Measurements from ENCODE around the gene DLK1. TPM values are rescaled to one million over a fixed set of nuclear protein-coding genes. Genes with fewer than 3 reads are reported as not detected.

Gene DLK1
- total and polyA plus RNA-seq, 2 of the 13 experiments (the other 11 are each of a cell fraction or from before 2014, with no cell fraction given) = 95.5 to 312 TPM

DNA sequence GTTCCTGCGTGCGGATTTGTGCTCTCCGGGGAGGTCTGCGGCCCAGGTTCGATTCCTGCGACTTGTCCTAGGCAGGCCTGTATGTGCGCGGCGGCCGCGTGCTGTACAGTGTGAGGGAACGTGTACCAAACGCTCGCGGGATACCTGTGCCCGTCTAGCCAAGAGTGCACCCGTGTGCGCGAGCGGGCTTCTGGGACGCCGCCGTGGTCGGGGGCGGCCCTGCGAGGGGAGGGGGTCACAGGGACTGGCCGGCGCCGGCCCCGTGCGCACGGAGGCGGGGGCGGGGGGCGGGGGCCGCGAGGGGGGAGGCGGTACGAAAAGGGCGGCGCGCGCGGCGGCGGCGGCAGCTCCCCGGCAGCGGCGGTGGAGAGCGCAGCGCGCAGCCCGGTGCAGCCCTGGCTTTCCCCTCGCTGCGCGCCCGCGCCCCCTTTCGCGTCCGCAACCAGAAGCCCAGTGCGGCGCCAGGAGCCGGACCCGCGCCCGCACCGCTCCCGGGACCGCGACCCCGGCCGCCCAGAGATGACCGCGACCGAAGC lies at the start of gene DLK1 (continued):
- no peak for TF ChIP-seq MBNL3 (CRISPR knock-in tag; conservative IDR thresholded peaks at IDR 0.05)
- TF ChIP-seq, protein P1, sequence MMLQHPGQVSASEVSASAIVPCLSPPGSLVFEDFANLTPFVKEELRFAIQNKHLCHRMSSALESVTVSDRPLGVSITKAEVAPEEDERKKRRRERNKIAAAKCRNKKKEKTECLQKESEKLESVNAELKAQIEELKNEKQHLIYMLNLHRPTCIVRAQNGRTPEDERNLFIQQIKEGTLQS (CRISPR knock-in tag; IDR thresholded peaks at IDR 0.05) = no peak
- 0 out of 2 replicates have a peak, but pooled peaks have one; percentile 26 for TF ChIP-seq ZNF232 (CRISPR knock-in tag; IDR thresholded peaks at IDR 0.05; ENCODE audit: borderline replicate concordance)
- no peak for TF ChIP-seq ISX (CRISPR knock-in tag; conservative IDR thresholded peaks at IDR 0.05)
- no peak for TF ChIP-seq ZNF317 (CRISPR knock-in tag; IDR thresholded peaks at IDR 0.05)
- TF ChIP-seq ZNF577 (CRISPR knock-in tag; IDR thresholded peaks at IDR 0.05; ENCODE audit: borderline replicate concordance, low read depth) = no peak
- TF ChIP-seq, protein P2, sequence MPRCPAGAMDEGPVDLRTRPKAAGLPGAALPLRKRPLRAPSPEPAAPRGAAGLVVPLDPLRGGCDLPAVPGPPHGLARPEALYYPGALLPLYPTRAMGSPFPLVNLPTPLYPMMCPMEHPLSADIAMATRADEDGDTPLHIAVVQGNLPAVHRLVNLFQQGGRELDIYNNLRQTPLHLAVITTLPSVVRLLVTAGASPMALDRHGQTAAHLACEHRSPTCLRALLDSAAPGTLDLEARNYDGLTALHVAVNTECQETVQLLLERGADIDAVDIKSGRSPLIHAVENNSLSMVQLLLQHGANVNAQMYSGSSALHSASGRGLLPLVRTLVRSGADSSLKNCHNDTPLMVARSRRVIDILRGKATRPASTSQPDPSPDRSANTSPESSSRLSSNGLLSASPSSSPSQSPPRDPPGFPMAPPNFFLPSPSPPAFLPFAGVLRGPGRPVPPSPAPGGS (CRISPR knock-in tag; IDR thresholded peaks at IDR 0.05) = no peak
- TF ChIP-seq, protein P3, sequence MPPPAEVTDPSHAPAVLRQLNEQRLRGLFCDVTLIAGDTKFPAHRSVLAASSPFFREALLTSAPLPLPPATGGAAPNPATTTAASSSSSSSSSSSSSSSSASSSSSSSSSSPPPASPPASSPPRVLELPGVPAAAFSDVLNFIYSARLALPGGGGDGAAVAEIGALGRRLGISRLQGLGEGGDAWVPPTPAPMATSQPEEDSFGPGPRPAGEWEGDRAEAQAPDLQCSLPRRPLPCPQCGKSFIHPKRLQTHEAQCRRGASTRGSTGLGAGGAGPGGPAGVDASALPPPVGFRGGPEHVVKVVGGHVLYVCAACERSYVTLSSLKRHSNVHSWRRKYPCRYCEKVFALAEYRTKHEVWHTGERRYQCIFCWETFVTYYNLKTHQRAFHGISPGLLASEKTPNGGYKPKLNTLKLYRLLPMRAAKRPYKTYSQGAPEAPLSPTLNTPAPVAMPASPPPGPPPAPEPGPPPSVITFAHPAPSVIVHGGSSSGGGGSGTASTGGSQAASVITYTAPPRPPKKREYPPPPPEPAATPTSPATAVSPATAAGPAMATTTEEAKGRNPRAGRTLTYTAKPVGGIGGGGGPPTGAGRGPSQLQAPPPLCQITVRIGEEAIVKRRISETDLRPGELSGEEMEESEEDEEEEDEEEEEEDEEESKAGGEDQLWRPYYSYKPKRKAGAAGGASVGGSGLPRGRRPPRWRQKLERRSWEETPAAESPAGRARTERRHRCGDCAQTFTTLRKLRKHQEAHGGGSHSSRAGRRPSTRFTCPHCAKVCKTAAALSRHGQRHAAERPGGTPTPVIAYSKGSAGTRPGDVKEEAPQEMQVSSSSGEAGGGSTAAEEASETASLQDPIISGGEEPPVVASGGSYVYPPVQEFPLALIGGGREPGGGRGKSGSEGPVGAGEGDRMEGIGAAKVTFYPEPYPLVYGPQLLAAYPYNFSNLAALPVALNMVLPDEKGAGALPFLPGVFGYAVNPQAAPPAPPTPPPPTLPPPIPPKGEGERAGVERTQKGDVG (CRISPR knock-in tag; IDR thresholded peaks at IDR 0.05; ENCODE audit: borderline replicate concordance) = no peak
- TF ChIP-seq ZNF792 (CRISPR knock-in tag; IDR thresholded peaks at IDR 0.05) = no peak
- TF ChIP-seq NONO (IDR thresholded peaks at IDR 0.05) = no peak
- TF ChIP-seq NONO (CRISPR knock-in tag; conservative IDR thresholded peaks at IDR 0.05) = 0 out of 2 replicates have a peak, but pooled peaks have one; percentile 20
- TF ChIP-seq NCOA5 (CRISPR knock-in tag; IDR thresholded peaks at IDR 0.05) = no peak
- TF ChIP-seq POLR2A (IDR thresholded peaks at IDR 0.05; ENCODE audit: insufficient read depth in 1 of 2, low read depth in 2 of 2, low read length in 2 of 2) = peak in 1 of 2 experiments; percentile 56; a peak in 1 of 4 replicates
- no peak for TF ChIP-seq CHD4 (IDR thresholded peaks at IDR 0.05; ENCODE audit: borderline replicate concordance, low read length)
- TF ChIP-seq MTA1 (CRISPR knock-in tag; IDR thresholded peaks at IDR 0.05; ENCODE audit: borderline replicate concordance) = no peak
- peak; percentile 57; the same call in 1 of the 2 replicates for TF ChIP-seq NPAS2 (CRISPR knock-in tag; IDR thresholded peaks at IDR 0.05; ENCODE audit: borderline replicate concordance)
- no peak for TF ChIP-seq KMT2B (CRISPR knock-in tag; IDR thresholded peaks at IDR 0.05)
- no peak for TF ChIP-seq U2AF2 (IDR thresholded peaks at IDR 0.05; ENCODE audit: low read depth, low read length)
- TF ChIP-seq PCBP2 (optimal IDR thresholded peaks at IDR 0.05; ENCODE audit: low read depth, low read length, poor library complexity, severe bottlenecking) = no peak
- 0 out of 2 replicates have a peak, but pooled peaks have one; percentile 59 for TF ChIP-seq NR1H2 (CRISPR knock-in tag; IDR thresholded peaks at IDR 0.05; ENCODE audit: borderline replicate concordance, low read depth)
- no peak for TF ChIP-seq FOXK1 (CRISPR knock-in tag; IDR thresholded peaks at IDR 0.05; ENCODE audit: borderline replicate concordance, low read depth)
- no peak for TF ChIP-seq ZNF589 (CRISPR knock-in tag; conservative IDR thresholded peaks at IDR 0.05)
- TF ChIP-seq NFYB (CRISPR knock-in tag; IDR thresholded peaks at IDR 0.05) = no peak
- TF ChIP-seq, protein P4, sequence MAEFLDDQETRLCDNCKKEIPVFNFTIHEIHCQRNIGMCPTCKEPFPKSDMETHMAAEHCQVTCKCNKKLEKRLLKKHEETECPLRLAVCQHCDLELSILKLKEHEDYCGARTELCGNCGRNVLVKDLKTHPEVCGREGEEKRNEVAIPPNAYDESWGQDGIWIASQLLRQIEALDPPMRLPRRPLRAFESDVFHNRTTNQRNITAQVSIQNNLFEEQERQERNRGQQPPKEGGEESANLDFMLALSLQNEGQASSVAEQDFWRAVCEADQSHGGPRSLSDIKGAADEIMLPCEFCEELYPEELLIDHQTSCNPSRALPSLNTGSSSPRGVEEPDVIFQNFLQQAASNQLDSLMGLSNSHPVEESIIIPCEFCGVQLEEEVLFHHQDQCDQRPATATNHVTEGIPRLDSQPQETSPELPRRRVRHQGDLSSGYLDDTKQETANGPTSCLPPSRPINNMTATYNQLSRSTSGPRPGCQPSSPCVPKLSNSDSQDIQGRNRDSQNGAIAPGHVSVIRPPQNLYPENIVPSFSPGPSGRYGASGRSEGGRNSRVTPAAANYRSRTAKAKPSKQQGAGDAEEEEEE (CRISPR knock-in tag; IDR thresholded peaks at IDR 0.05; ENCODE audit: borderline replicate concordance) = no peak
- no peak for TF ChIP-seq ZC3H4 (CRISPR knock-in tag; IDR thresholded peaks at IDR 0.05; ENCODE audit: borderline replicate concordance)
